Measurements from ENCODE around the gene GAN. TPM values are rescaled to one million over a fixed set of nuclear protein-coding genes. Genes with fewer than 3 reads are reported as not detected.

GAN gene
- total RNA-seq, 1 donor from 2014 or later: 2.6 TPM

DNA sequence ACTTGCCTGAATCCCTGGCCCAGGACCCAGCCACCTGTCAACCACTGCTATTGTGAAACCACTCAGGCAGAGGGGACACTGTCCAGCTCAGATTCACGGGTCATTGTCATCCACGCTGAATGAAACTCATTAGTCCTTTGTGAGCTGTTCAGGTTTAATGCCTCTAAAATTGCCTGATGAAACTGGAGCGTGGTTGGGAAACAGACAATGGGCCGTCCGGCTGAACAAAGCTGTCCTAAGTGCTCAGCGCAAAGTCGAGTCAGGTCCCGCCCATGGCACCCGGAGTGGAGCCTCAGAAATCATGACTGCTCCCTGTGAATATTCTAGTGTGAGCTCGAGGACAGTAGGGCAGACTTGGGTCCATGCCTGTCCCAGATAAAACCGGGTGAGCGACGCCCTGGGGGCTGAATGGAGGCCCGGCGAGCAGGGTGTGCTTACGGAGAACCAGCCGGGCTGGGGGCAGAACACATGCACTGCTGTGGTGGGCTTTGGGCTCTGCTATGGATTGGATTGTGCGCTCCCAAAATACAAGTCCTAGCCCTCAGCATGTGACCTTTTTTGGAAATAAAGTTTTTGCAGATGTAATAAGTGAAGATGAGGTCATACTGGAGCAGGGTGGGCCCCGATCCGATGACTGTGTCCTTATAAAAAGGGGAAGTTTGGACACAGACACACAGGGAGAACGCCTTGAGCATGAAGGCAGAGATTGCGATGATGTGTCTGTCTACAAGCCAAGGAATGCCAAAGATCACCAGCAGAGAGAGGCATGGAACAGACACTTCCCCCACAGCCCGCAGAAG, 117.0 kb downstream of the GAN start:
- TF ChIP-seq CTCF (IDR thresholded peaks at IDR 0.05): no peak
- H3K4me3 ChIP-seq: no peak overlapping the region
- no peaks in the 10 kb centered on the region for H3K4me1 ChIP-seq
- intact Hi-C loops (cut with DNase I): no loop called here
- DNase-seq (ENCODE audit: low spot score in 2 of 2): peak; percentile 29 to 76
- H3K9me3 ChIP-seq: no peaks in the 10 kb centered on the region
- H3K36me3 ChIP-seq: no peaks in the 10 kb centered on the region
- H3K27me3 ChIP-seq: no peaks in the 10 kb centered on the region
- peak overlapping the region in 1 of 2 donors; percentile 18 for H3K27ac ChIP-seq

GRCh38 chr16:81432937-81433557, 118.3 kb downstream of the GAN start:
- intact Hi-C loops (cut with DNase I): no loop called here

DNA sequence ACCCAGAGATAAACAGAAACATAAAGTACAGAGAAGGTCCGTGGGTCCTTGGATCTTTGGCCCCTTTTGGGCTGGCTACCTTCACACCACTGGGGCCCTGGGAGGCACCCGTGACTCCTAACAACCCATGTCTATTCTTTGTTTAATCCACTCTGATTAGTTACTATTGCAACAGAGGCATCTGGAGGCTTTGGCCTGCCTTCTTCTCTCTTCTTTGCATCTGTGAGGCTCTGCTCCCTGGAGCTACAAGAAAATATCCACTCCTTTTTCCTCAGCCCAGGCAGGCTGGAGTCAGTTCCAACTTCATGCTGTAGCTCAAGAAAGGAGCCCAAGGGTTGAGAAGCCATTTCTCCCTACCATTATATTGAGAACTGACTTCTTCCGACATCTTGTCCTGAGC, 120.3 kb downstream of the GAN start:
- no peaks in the 10 kb centered on the region for H3K27me3 ChIP-seq
- no peaks in the 10 kb centered on the region for H3K9me3 ChIP-seq
- H3K4me3 ChIP-seq: no peak overlapping the region
- no peaks in the 10 kb centered on the region for H3K4me1 ChIP-seq
- DNase-seq (ENCODE audit: low spot score in 2 of 2): no peak
- H3K36me3 ChIP-seq: no peaks in the 10 kb centered on the region
- no peak for TF ChIP-seq CTCF (IDR thresholded peaks at IDR 0.05)
- intact Hi-C loops (cut with DNase I): no loop called here
- H3K27ac ChIP-seq: no peak overlapping the region

More at GRCh38 chr16:81432937-81433557, 118.3 kb downstream of the GAN start:
- no peak for DNase-seq (ENCODE audit: low spot score in 2 of 2)
- H3K4me3 ChIP-seq: no peak overlapping the region
- no peaks in the 10 kb centered on the region for H3K36me3 ChIP-seq
- H3K4me1 ChIP-seq: no peaks in the 10 kb centered on the region
- no peak for TF ChIP-seq CTCF (IDR thresholded peaks at IDR 0.05)
- H3K27me3 ChIP-seq: no peaks in the 10 kb centered on the region
- H3K27ac ChIP-seq: no peak overlapping the region
- H3K9me3 ChIP-seq: no peaks in the 10 kb centered on the region

GRCh38 chr16:81435567-81435966, 120.8 kb downstream of the GAN start:
- Histone ChIP-seq H3K9me3 (no peaks in the 10 kb centered on the region), H3K4me3 (no peak overlapping the region), H3K27ac (no peak overlapping the region), H3K4me1 (no peaks in the 10 kb centered on the region), H3K36me3 (no peaks in the 10 kb centered on the region), H3K27me3 (no peaks in the 10 kb centered on the region)
- TF ChIP-seq CTCF (IDR thresholded peaks at IDR 0.05): no peak
- intact Hi-C loops (cut with DNase I): no loop called here
- DNase-seq (ENCODE audit: low spot score in 2 of 2): no peak

- Histone ChIP-seq H3K27me3 (no peaks in the 10 kb centered on the region), H3K36me3 (no peaks in the 10 kb centered on the region), H3K27ac (no peak overlapping the region), H3K9me3 (no peaks in the 10 kb centered on the region), H3K4me1 (no peaks in the 10 kb centered on the region), H3K4me3 (no peak overlapping the region)
- no peak for DNase-seq (ENCODE audit: low spot score in 2 of 2)
- intact Hi-C loops (cut with DNase I): no loop called here
- no peak for TF ChIP-seq CTCF (IDR thresholded peaks at IDR 0.05)
Measured at GRCh38 chr16:81436386-81436785, 121.6 kb downstream of the GAN start.
